CD4-positive, alpha-beta memory T cell (primary cell): ENCODE data around the gene TRPC3. TPM values are rescaled to one million over a fixed set of nuclear protein-coding genes. Genes with fewer than 3 reads are reported as not detected.
A peak's percentile ranks its signal among the peaks of the same experiment; 100 is the strongest.

Experiments
- CTCF ChIA-PET: fragments of 350-600 bp; sonication (Branson Sonifier 250); formaldehyde crosslinking; loops from one replicate; lab custom pipeline; 2021; ENCODE audit warnings: inconsistent platforms; ENCODE audit not compliant: partially characterized antibody; lab: Charles Lee
- POLR2A ChIA-PET: fragments of 350-600 bp; sonication (Branson Sonifier 250); formaldehyde crosslinking; loops from one replicate; lab custom pipeline; 2021; ENCODE audit not compliant: partially characterized antibody; lab: Charles Lee
- DNase-seq, 5 donors: peaks; one replicate each; pipeline versions ENCODE4 v3.0.0 to v3.0.0-alpha.2; 2020 to 2022; ENCODE audit warnings: mixed read lengths in 1 of 5
- H3K27ac ChIP-seq: one replicate; pipeline ENCODE4 v1.7.0; 2013; ENCODE audit warnings: low read depth, low read length
- H3K27me3 ChIP-seq: 2 replicates; pipeline ENCODE4 v1.7.0; 2013; ENCODE audit warnings: mild to moderate bottlenecking, low read length, moderate library complexity; ENCODE audit not compliant: insufficient read depth
- H3K36me3 ChIP-seq: 2 replicates; pipeline ENCODE4 v1.7.0; 2013; ENCODE audit warnings: mild to moderate bottlenecking, low read length, moderate library complexity; ENCODE audit not compliant: insufficient read depth
- H3K4me1 ChIP-seq: 2 replicates; pipeline ENCODE4 v1.7.0; 2013; ENCODE audit warnings: mild to moderate bottlenecking, low read length, moderate library complexity; ENCODE audit not compliant: insufficient read depth
- H3K4me3 ChIP-seq, 2 donors: one replicate each; pipeline ENCODE4 v1.7.0; 2013; ENCODE audit warnings: low read length in 2 of 2, mild to moderate bottlenecking in 1 of 2
- H3K9me3 ChIP-seq, 2 donors: one replicate each; pipeline ENCODE4 v1.7.0; 2013; ENCODE audit warnings: low read length in 2 of 2, control low read depth in 1 of 2; ENCODE audit not compliant: control insufficient read depth in 1 of 2
- H3K27ac Mint-ChIP-seq, 7 donors: one replicate each; pipeline ENCODE4 v1.8.0; 2020 to 2021; ENCODE audit warnings: mixed read lengths in 7 of 7, mild to moderate bottlenecking in 6 of 7, inconsistent platforms in 3 of 7, moderate library complexity in 3 of 7
- H3K27me3 Mint-ChIP-seq, 2 donors: one replicate each; pipeline ENCODE4 v1.8.0; 2020 to 2021; ENCODE audit warnings: mixed read lengths in 2 of 2
- H3K36me3 Mint-ChIP-seq, 2 donors: one replicate each; pipeline ENCODE4 v1.8.0; 2020 to 2021; ENCODE audit warnings: mixed read lengths in 2 of 2, inconsistent platforms in 1 of 2, mild to moderate bottlenecking in 1 of 2
- H3K4me1 Mint-ChIP-seq, 4 donors: one replicate each; pipeline ENCODE4 v1.8.0; 2020 to 2021; ENCODE audit warnings: mixed read lengths in 4 of 4, mild to moderate bottlenecking in 1 of 4
- H3K4me3 Mint-ChIP-seq, 8 donors: one replicate each; pipeline ENCODE4 v1.8.0; 2020 to 2021; ENCODE audit warnings: mixed read lengths in 8 of 8, mild to moderate bottlenecking in 7 of 8, moderate library complexity in 6 of 8, inconsistent platforms in 3 of 8
- H3K9me3 Mint-ChIP-seq, 8 donors: one replicate each; pipeline ENCODE4 v1.8.0; 2020 to 2021; ENCODE audit warnings: mixed read lengths in 8 of 8, mild to moderate bottlenecking in 5 of 8, inconsistent platforms in 3 of 8, moderate library complexity in 1 of 8
- intact Hi-C: fragments of 100-400 bp; cut with micrococcal nuclease; formaldehyde crosslinking; loops from one replicate; pipeline ENCODE4 v1.15.1; 2023
- polyA plus RNA-seq, 2 donors: library from polyadenylated mRNA; unstranded; fragments of 300-500 nt; fragmentation: Illumina TruSeq; gene quantifications; one replicate each; pipeline ENCODE4 v1.2.3, GENCODE V29; 2021
- total RNA-seq, 2 experiments: library from RNA; stranded (reverse); gene quantifications; one replicate each; pipeline ENCODE4 v1.2.3, GENCODE V29; 2021

The TRPC3 gene
- total RNA-seq (not detected), polyA plus RNA-seq (not detected)

GRCh38 chr4:121951521-121952110 lies at the start of gene TRPC3:
Gene TRPC3 (minus strand): TSS chr4:121952060. CDS start chr4:121951680, 380 bp downstream.
- Mint-ChIP-seq H3K4me3 (peak within 1 kb of the TSS; percentile 83 to 96 (median 88)), H3K9me3 (no peaks in the 10 kb centered on the region), H3K4me1 (peaks cover 7 to 23% (median 19%) of the 10 kb centered on the region in 4 donors), H3K36me3 (peaks cover 0 to 3% of the 10 kb centered on the region in 2 donors), H3K27me3 (peaks cover 0 to 11% of the 10 kb centered on the region in 2 donors), H3K27ac (peak within 1 kb of the TSS in 1 of 7 donors; percentile 8)
- DNase-seq = peak; percentile 14 to 38 (median 25)
- ChIA-PET CTCF (interaction anchor here (1.5 to 3.3 kb wide), 6 partner anchors 32 to 626 kb away, joined by 4 to 38 read pairs (median 12); no protein-coding TSS in a partner anchor), POLR2A (interaction anchor here (0.7 to 1.1 kb wide), 5 partner anchors 200 to 867 kb away, joined by 3 to 5 read pairs (median 3); no protein-coding TSS in a partner anchor)
- Histone ChIP-seq H3K27ac (no peak within 1 kb of the TSS), H3K9me3 (no peaks in the 10 kb centered on the region), H3K4me1 (peaks cover 21% of the 10 kb centered on the region), H3K27me3 (no peaks in the 10 kb centered on the region), H3K4me3 (peak within 1 kb of the TSS; percentile 68 to 71), H3K36me3 (no peaks in the 10 kb centered on the region)
- intact Hi-C loops = loop anchor here (2.0 to 5.0 kb wide), 8 partner anchors 51 to 971 kb away; partner anchors contain the start of genes BBS7, BLTP1, EXOSC9 and IL2

- no peak overlapping the region for H3K27ac Mint-ChIP-seq
- ChIA-PET POLR2A (no interaction called here), CTCF (no interaction called here)
- no peak for DNase-seq
- no peaks in the 10 kb centered on the region for H3K36me3 ChIP-seq
- no peaks in the 10 kb centered on the region for H3K27me3 ChIP-seq
- no peaks in the 10 kb centered on the region for H3K9me3 ChIP-seq
- H3K27me3 Mint-ChIP-seq = peaks cover 11 to 16% of the 10 kb centered on the region in 2 donors
- no peaks in the 10 kb centered on the region for H3K36me3 Mint-ChIP-seq
- H3K4me1 Mint-ChIP-seq = no peaks in the 10 kb centered on the region
- no peak overlapping the region for H3K4me3 Mint-ChIP-seq
- intact Hi-C loops = no loop called here
- H3K9me3 Mint-ChIP-seq = no peaks in the 10 kb centered on the region
- no peak overlapping the region for H3K4me3 ChIP-seq
- no peaks in the 10 kb centered on the region for H3K4me1 ChIP-seq
- no peak overlapping the region for H3K27ac ChIP-seq
These were observed 49.0 kb upstream of the TRPC3 start for GRCh38 chr4:122000849-122001248.

GRCh38 chr4:121998024-121998423 lies 46.2 kb upstream of the TRPC3 start:
- intact Hi-C loops = loop anchor here (5.0 kb wide), 1 partner anchor 579 kb away; no protein-coding TSS in a partner anchor
- H3K27me3 ChIP-seq = no peaks in the 10 kb centered on the region
- ChIA-PET POLR2A (no interaction called here), CTCF (interaction anchor here (0.9 to 2.0 kb wide), 5 partner anchors 9 to 246 kb away, joined by 3 to 6 read pairs (median 3); no protein-coding TSS in a partner anchor)
- H3K4me1 Mint-ChIP-seq = no peaks in the 10 kb centered on the region
- DNase-seq = peak in 3 of 5 donors; percentile 6 to 12 (median 7)
- no peaks in the 10 kb centered on the region for H3K4me1 ChIP-seq
- H3K9me3 ChIP-seq = no peaks in the 10 kb centered on the region
- no peaks in the 10 kb centered on the region for H3K36me3 Mint-ChIP-seq
- H3K27ac Mint-ChIP-seq = no peak overlapping the region
- H3K9me3 Mint-ChIP-seq = no peaks in the 10 kb centered on the region
- H3K36me3 ChIP-seq = no peaks in the 10 kb centered on the region
- H3K27ac ChIP-seq = no peak overlapping the region
- H3K4me3 ChIP-seq = no peak overlapping the region
- peaks cover 14 to 21% of the 10 kb centered on the region in 2 donors for H3K27me3 Mint-ChIP-seq
- no peak overlapping the region for H3K4me3 Mint-ChIP-seq

- Histone ChIP-seq H3K36me3 (no peaks in the 10 kb centered on the region), H3K27me3 (no peaks in the 10 kb centered on the region), H3K4me3 (no peak overlapping the region), H3K9me3 (no peaks in the 10 kb centered on the region), H3K4me1 (no peaks in the 10 kb centered on the region), H3K27ac (no peak overlapping the region)
- DNase-seq = no peak
- H3K4me3 Mint-ChIP-seq = no peak overlapping the region
- CTCF ChIA-PET = no interaction called here
- no peaks in the 10 kb centered on the region for H3K4me1 Mint-ChIP-seq
- POLR2A ChIA-PET = no interaction called here
- peaks cover 9 to 18% of the 10 kb centered on the region in 2 donors for H3K27me3 Mint-ChIP-seq
- intact Hi-C loops = loop anchor here (5.0 kb wide), 1 partner anchor 581 kb away; no protein-coding TSS in a partner anchor
- no peaks in the 10 kb centered on the region for H3K36me3 Mint-ChIP-seq
- no peak overlapping the region for H3K27ac Mint-ChIP-seq
- no peaks in the 10 kb centered on the region for H3K9me3 Mint-ChIP-seq
These were observed 44.1 kb upstream of the TRPC3 start for GRCh38 chr4:121995790-121996537.

- Mint-ChIP-seq H3K36me3 (no peaks in the 10 kb centered on the region), H3K4me3 (no peak overlapping the region), H3K4me1 (no peaks in the 10 kb centered on the region), H3K27ac (no peak overlapping the region), H3K27me3 (peaks cover 20% of the 10 kb centered on the region in 2 donors), H3K9me3 (no peaks in the 10 kb centered on the region)
- no peak for DNase-seq
- no peaks in the 10 kb centered on the region for H3K4me1 ChIP-seq
- H3K4me3 ChIP-seq = no peak overlapping the region
- H3K36me3 ChIP-seq = no peaks in the 10 kb centered on the region
- intact Hi-C loops = no loop called here
- no peaks in the 10 kb centered on the region for H3K27me3 ChIP-seq
- CTCF ChIA-PET = interaction anchor here (1.6 kb wide), 1 partner anchor 11 kb away, joined by 5 read pairs; no protein-coding TSS in a partner anchor
- POLR2A ChIA-PET = no interaction called here
- H3K27ac ChIP-seq = no peak overlapping the region
- no peaks in the 10 kb centered on the region for H3K9me3 ChIP-seq
These were observed 40.1 kb upstream of the TRPC3 start for GRCh38 chr4:121991968-121992367.

GRCh38 chr4:121990489-121990888 lies 38.6 kb upstream of the TRPC3 start:
- intact Hi-C loops = no loop called here
- Histone ChIP-seq H3K4me1 (no peaks in the 10 kb centered on the region), H3K27me3 (no peaks in the 10 kb centered on the region), H3K4me3 (no peak overlapping the region), H3K36me3 (no peaks in the 10 kb centered on the region), H3K27ac (no peak overlapping the region), H3K9me3 (no peaks in the 10 kb centered on the region)
- POLR2A ChIA-PET = no interaction called here
- Mint-ChIP-seq H3K4me1 (no peaks in the 10 kb centered on the region), H3K36me3 (no peaks in the 10 kb centered on the region), H3K27me3 (peaks cover 17 to 18% of the 10 kb centered on the region in 2 donors), H3K9me3 (no peaks in the 10 kb centered on the region), H3K4me3 (no peak overlapping the region), H3K27ac (no peak overlapping the region)
- CTCF ChIA-PET = interaction anchor here (1.6 kb wide), 1 partner anchor 12 kb away, joined by 5 read pairs; no protein-coding TSS in a partner anchor
- no peak for DNase-seq

GRCh38 chr4:121989715-121990114 lies 37.9 kb upstream of the TRPC3 start:
- ChIA-PET POLR2A (no interaction called here), CTCF (no interaction called here)
- no peak overlapping the region for H3K27ac Mint-ChIP-seq
- no peaks in the 10 kb centered on the region for H3K36me3 ChIP-seq
- H3K9me3 ChIP-seq = no peaks in the 10 kb centered on the region
- no peaks in the 10 kb centered on the region for H3K36me3 Mint-ChIP-seq
- H3K27ac ChIP-seq = no peak overlapping the region
- intact Hi-C loops = no loop called here
- H3K4me1 Mint-ChIP-seq = no peaks in the 10 kb centered on the region
- DNase-seq = no peak
- no peaks in the 10 kb centered on the region for H3K4me1 ChIP-seq
- no peak overlapping the region for H3K4me3 Mint-ChIP-seq
- H3K27me3 Mint-ChIP-seq = peaks cover 17% of the 10 kb centered on the region in 2 donors
- H3K9me3 Mint-ChIP-seq = no peaks in the 10 kb centered on the region
- H3K27me3 ChIP-seq = no peaks in the 10 kb centered on the region
- no peak overlapping the region for H3K4me3 ChIP-seq
